Activated B cell treated with CpG ODN at 0.5 μM for 24 hours (primary cell): Measurements from ENCODE around the gene KRIT1. TPM values are rescaled to one million over a fixed set of nuclear protein-coding genes. Genes with fewer than 3 reads are reported as not detected.

Experiments used
- ATAC-seq: fragments of 200-7000 bp; cut with Tn5 transposase; one replicate; pipeline ENCODE4 v1.10.0; 2021; ENCODE audit warnings: low read depth, mild to moderate bottlenecking, moderate library complexity
- CTCF ChIA-PET: fragments of 350-600 bp; sonication (Branson Sonifier 250); formaldehyde crosslinking; loops from one replicate; lab custom pipeline; 2021; ENCODE audit warnings: antibody characterized with exemption; lab: Charles Lee
- POLR2A ChIA-PET: fragments of 350-600 bp; sonication (Branson Sonifier 250); formaldehyde crosslinking; loops from one replicate; lab custom pipeline; 2021; ENCODE audit warnings: antibody characterized with exemption; lab: Charles Lee
- DNase-seq: peaks from one replicate; pipeline ENCODE4 v3.0.0; 2022
- H3K27ac Mint-ChIP-seq: one replicate; pipeline ENCODE4 v1.8.0; 2020; ENCODE audit warnings: mixed read lengths
- H3K27me3 Mint-ChIP-seq: one replicate; pipeline ENCODE4 v1.8.0; 2021; ENCODE audit warnings: mixed read lengths
- H3K36me3 Mint-ChIP-seq: one replicate; pipeline ENCODE4 v1.8.0; 2021; ENCODE audit warnings: low read depth, mixed read lengths
- H3K4me1 Mint-ChIP-seq: one replicate; pipeline ENCODE4 v1.8.0; 2021; ENCODE audit warnings: mixed read lengths
- H3K4me3 Mint-ChIP-seq: one replicate; pipeline ENCODE4 v1.8.0; 2020; ENCODE audit warnings: mild to moderate bottlenecking, mixed read lengths
- H3K9me3 Mint-ChIP-seq: one replicate; pipeline ENCODE4 v1.8.0; 2020; ENCODE audit warnings: mixed read lengths
- intact Hi-C: fragments of 100-400 bp; cut with micrococcal nuclease; formaldehyde crosslinking; loops from one replicate; pipeline ENCODE4 v1.15.1; 2024
- total RNA-seq: library from RNA; stranded (reverse); gene quantifications from 2 replicates; pipeline ENCODE4 v1.2.3, GENCODE V29; 2022
- TF ChIP-seq, protein P1 (sequence below): fragments of 200-600 bp; IDR thresholded peaks from one replicate; pipeline ENCODE4 v1.8.0; 2022; ENCODE audit warnings: antibody characterized with exemption, mild to moderate bottlenecking

Gene KRIT1
- total RNA-seq, 1 donor from 2014 or later, result 61.1 TPM

GRCh38 chr7:92289321-92289720, 43.6 kb upstream of the KRIT1 start:
- ChIA-PET POLR2A (interaction anchor here (0.6 kb wide), 1 partner anchor 292 kb away, joined by 3 read pairs; no protein-coding TSS in a partner anchor), CTCF (no interaction called here)
- Mint-ChIP-seq H3K4me1 (peaks cover 36% of the 10 kb centered on the region), H3K27ac (no peak overlapping the region), H3K36me3 (peaks cover 3% of the 10 kb centered on the region), H3K9me3 (no peaks in the 10 kb centered on the region), H3K27me3 (no peaks in the 10 kb centered on the region), H3K4me3 (no peak overlapping the region)
- DNase-seq (no peak), ATAC-seq (no peak)
- intact Hi-C loops, result no loop called here
- TF ChIP-seq, protein P1, sequence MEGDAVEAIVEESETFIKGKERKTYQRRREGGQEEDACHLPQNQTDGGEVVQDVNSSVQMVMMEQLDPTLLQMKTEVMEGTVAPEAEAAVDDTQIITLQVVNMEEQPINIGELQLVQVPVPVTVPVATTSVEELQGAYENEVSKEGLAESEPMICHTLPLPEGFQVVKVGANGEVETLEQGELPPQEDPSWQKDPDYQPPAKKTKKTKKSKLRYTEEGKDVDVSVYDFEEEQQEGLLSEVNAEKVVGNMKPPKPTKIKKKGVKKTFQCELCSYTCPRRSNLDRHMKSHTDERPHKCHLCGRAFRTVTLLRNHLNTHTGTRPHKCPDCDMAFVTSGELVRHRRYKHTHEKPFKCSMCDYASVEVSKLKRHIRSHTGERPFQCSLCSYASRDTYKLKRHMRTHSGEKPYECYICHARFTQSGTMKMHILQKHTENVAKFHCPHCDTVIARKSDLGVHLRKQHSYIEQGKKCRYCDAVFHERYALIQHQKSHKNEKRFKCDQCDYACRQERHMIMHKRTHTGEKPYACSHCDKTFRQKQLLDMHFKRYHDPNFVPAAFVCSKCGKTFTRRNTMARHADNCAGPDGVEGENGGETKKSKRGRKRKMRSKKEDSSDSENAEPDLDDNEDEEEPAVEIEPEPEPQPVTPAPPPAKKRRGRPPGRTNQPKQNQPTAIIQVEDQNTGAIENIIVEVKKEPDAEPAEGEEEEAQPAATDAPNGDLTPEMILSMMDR, result no peak

DNA sequence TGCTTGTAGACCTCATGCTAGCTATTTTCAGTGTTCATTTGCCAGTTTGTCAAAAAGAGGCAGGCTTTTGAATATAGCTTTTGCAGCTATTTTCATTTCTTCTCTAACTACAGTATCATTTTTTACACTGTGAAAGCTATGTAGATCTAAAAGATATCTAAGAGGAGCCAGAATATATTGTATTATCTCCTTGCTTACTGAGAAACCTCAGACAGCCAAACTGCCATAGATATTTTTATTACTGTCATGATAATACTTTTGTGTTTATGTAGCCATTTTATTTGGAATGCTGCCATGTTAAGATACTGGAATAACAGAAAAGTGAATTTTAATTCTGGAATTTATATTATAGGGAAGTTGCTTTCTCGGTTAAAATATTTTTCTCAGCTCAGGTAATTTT, 37.2 kb upstream of the KRIT1 start:
- CTCF ChIA-PET, result no interaction called here

GRCh38 chr7:92282221-92282814, 36.6 kb upstream of the KRIT1 start:
- H3K9me3 Mint-ChIP-seq, result peaks cover 6% of the 10 kb centered on the region
- ChIA-PET CTCF (no interaction called here), POLR2A (no interaction called here)
- no peaks in the 10 kb centered on the region for H3K27me3 Mint-ChIP-seq
- DNase-seq, result no peak
- no peak overlapping the region for H3K4me3 Mint-ChIP-seq
- H3K4me1 Mint-ChIP-seq, result peaks cover 13% of the 10 kb centered on the region
- TF ChIP-seq, protein P1, result no peak
- ATAC-seq, result no peak
- intact Hi-C loops, result no loop called here
- H3K27ac Mint-ChIP-seq, result no peak overlapping the region
- peaks cover 17% of the 10 kb centered on the region for H3K36me3 Mint-ChIP-seq

More for the DNA sequence above, 37.2 kb upstream of the KRIT1 start:
- intact Hi-C loops, result no loop called here
- no peak overlapping the region for H3K4me3 Mint-ChIP-seq
- no peak overlapping the region for H3K27ac Mint-ChIP-seq
- H3K27me3 Mint-ChIP-seq, result no peaks in the 10 kb centered on the region
- peaks cover 10% of the 10 kb centered on the region for H3K4me1 Mint-ChIP-seq
- TF ChIP-seq, protein P1, result no peak
- ATAC-seq, result no peak
- H3K9me3 Mint-ChIP-seq, result peaks cover 6% of the 10 kb centered on the region
- POLR2A ChIA-PET, result no interaction called here
- DNase-seq, result no peak
- peaks cover 20% of the 10 kb centered on the region for H3K36me3 Mint-ChIP-seq

- peaks cover 6% of the 10 kb centered on the region for H3K9me3 Mint-ChIP-seq
- intact Hi-C loops, result no loop called here
- no peak overlapping the region for H3K4me3 Mint-ChIP-seq
- peaks cover 19% of the 10 kb centered on the region for H3K4me1 Mint-ChIP-seq
- no peak for DNase-seq
- no peak for ATAC-seq
- H3K36me3 Mint-ChIP-seq, result peaks cover 17% of the 10 kb centered on the region
- ChIA-PET POLR2A (no interaction called here), CTCF (no interaction called here)
- TF ChIP-seq, protein P1, result no peak
- no peak overlapping the region for H3K27ac Mint-ChIP-seq
- H3K27me3 Mint-ChIP-seq, result no peaks in the 10 kb centered on the region
These were observed 35.3 kb upstream of the KRIT1 start for GRCh38 chr7:92281031-92281430.

DNA sequence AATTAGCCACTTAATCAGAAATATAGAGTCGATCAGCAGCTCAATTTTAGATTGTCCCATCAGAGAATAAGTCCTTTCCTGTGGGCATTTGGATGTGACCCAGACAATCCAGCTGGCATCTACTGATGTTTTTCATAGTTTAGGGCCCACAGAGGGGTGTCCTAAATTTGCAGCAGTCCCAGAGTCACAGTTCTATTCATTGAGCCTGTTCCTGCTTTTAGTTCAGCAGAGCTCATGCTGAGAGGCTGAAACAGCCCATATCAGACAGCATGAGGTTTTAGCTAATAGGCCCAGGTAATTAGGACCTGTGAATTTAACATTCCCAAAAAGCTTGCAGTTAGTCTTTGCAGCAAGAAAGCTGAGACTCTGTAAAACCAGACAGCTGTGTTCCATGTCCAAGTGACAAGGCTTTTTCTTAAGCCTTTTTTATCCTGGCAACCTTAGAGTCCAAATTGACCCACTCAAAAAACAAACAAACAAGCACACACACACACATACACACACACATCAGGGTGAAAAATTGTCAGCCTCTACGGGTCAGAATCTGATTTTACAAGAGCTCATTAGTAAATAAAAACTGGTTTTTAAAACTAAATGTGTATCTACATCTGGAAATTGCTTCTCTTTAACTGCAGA, 33.8 kb upstream of the KRIT1 start:
- Mint-ChIP-seq H3K27ac (no peak overlapping the region), H3K4me1 (peaks cover 22% of the 10 kb centered on the region), H3K36me3 (peaks cover 17% of the 10 kb centered on the region), H3K9me3 (peaks cover 6% of the 10 kb centered on the region), H3K27me3 (no peaks in the 10 kb centered on the region), H3K4me3 (no peak overlapping the region)
- TF ChIP-seq, protein P1, result no peak
- CTCF ChIA-PET, result no interaction called here
- DNase-seq, result no peak
- POLR2A ChIA-PET, result no interaction called here
- intact Hi-C loops, result no loop called here
- no peak for ATAC-seq
